Activated CD4-positive, CD25-positive, alpha-beta regulatory T cell treated with anti-CD3 and anti-CD28 coated beads, Interleukin-2, amount 50 U/mL, for 16 hours (primary cell): Measurements from ENCODE around the gene GNG10.
"Not testable (repeated sequence)": the region's sequence is repeated elsewhere in the genome, so short reads cannot be mapped to it uniquely, and the experiment has no call there.

Experiments used
- DNase-seq: peaks from one replicate; pipeline ENCODE4 v3.0.0-alpha.2; 2020; ENCODE audit warnings: low read depth, low spot score

GNG10 gene

DNA sequence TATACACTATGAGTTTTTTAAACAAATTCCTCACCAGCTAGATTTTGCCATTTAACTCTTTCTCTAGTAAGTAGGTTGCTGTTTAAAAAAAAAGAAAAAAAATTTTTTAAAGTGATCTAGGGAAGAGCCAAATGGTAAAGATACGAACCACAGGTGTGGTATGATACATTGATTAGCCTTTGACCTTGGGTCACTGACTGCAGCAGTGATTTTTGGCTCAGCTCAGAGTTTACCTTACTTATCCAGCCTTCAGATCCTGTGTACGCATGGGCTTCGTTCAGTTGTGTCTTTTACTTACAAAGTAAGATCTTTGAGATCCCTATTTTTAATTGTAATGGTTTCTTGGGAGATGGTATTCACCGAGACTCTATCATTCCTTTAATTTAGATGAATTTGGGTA lies 12.4 kb upstream of the GNG10 start:
- no peak for DNase-seq

DNA sequence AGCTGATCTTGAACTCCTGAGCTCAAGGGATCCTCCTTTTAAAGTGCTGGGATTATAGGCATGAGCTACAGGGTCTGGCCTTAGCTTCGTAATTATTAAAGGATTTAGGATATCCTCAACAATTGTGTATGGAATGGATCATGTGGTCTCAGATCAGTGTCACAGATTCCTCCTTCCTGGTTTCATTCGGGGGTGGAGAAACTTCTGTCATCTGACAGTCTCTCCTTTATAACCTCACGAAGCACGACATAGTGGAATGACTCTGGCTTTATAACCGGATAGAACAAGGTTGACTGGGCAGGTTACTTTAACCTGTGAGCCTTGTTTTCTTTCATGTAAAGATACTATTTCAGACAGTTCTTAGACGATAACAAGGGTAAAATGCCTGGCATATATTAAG lies 4.4 kb upstream of the GNG10 start:
- DNase-seq, result no peak

GRCh38 chr9:111658943-111659342 lies 2.5 kb upstream of the GNG10 start:
- no peak for DNase-seq

- no peak for DNase-seq
Measured at GRCh38 chr9:111659691-111660090, 1.7 kb upstream of the GNG10 start.

DNA sequence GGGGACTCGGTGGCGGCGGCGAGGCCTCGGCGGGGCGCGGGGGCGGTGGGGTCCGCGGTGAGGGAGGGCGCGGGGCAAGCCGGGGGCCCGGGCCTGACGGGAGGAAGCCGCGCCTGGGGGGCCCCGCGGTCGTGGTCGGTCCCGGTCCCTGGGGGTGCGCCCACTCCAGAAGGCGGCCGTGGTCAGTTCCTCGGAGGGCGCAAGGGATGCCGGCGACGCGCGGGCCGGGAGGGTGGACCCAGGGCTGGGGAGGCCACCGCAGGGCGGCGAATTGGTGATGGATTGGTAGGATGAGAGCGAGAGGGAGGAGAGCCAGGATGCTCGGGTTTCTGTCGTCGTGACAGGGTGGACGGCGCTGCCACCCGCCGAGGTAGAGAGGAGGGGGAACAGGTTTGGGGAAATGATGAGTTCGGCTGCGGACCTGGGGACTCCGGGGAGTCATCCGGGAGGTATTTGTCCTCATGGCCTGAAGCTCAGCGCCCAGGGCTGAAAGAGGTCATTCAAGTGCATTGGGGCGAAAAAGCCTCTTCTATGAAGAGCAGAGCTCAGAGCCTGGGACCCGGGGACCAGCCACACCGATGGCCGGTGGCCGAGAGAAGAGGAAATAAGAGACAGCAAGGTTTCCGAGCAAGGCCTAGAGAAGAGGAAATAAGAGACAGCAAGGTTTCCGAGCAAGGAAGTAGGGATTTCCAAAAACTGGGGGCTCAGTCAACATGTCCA lies 557 bp downstream of the GNG10 start:
- no peak for DNase-seq

- DNase-seq, result no peak
Measured at GRCh38 chr9:111662576-111663300, 1.3 kb downstream of the GNG10 start.

DNA sequence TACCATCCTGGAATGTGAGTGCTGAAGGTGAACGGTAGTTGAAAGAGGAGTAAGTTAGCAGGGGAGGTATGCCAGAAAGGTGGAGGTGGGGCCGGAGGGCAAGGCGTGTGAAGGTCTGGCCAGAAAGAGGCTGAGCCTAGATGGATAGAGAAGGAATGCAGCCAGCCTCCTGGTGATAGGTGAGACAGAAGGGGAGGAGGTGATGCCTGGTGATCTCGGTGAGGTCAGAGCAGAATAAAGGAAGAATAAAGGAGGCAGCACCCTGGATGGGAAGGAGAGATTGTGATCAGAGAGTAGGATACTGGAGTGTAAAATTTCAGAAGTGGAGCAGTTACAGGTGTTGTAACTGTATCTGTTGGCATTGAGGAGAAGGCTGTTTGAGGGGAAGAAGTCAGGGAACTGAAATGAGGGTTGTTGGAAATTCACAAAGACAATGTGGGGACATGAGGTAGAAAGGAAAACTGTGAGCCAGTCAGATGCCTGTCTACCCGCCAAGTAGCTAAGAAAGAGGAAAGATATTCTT lies 2.0 kb downstream of the GNG10 start:
- no peak for DNase-seq

- no peak for DNase-seq
Measured at GRCh38 chr9:111668026-111668573, 6.7 kb downstream of the GNG10 start.

GRCh38 chr9:111668601-111669000 lies 7.2 kb downstream of the GNG10 start:
- not testable (repeated sequence) for DNase-seq

DNA sequence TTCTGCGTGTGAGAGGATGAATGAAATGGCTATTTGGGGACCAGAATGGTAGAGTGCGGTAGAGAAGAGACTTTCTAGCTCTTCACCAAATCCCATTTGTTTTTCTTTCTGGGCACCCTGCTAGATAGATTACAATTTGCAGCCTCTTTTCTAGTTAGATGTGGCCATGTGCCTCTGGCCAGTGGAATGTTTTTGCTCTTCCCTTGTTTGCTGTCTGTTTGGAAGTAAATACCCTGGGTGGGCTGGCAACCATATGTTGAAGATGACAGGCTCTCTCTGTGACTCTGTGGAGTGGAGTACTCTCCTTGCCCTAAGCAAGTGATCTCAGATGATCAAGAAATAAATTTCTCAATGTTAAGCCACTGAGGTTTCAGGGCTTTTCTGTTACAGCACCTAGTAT lies 12.9 kb downstream of the GNG10 start:
- no peak for DNase-seq

- no peak for DNase-seq
Measured at GRCh38 chr9:111676116-111676515, 14.7 kb downstream of the GNG10 start.

DNA sequence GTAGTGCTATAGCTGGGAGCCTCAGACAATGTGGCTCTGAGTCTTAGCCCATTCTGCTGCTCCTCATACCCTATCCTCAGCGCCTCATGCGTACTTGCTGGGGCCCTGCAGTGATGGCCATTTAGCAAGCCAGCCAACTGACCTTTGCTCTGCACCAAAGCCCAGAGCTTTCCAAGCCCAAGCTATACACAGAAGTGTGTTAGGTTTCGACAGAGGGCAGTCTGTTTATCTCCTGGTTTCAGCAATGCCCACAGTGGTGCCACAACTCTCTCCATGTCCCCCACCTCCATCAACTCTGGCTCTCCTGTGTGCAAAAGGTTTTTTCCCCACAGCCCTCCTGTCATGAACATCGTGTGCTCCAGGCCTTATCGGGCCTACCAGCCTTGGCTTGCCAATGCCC lies 16.9 kb downstream of the GNG10 start:
- no peak for DNase-seq

GRCh38 chr9:111679199-111679598 lies 17.8 kb downstream of the GNG10 start:
- no peak for DNase-seq

GRCh38 chr9:111683392-111683791 lies 22.0 kb downstream of the GNG10 start:
- DNase-seq, result no peak

- DNase-seq, result no peak
Measured at GRCh38 chr9:111691672-111692329, 30.4 kb downstream of the GNG10 start.

GRCh38 chr9:111696796-111697195 lies 35.4 kb downstream of the GNG10 start:
- no peak for DNase-seq

DNA sequence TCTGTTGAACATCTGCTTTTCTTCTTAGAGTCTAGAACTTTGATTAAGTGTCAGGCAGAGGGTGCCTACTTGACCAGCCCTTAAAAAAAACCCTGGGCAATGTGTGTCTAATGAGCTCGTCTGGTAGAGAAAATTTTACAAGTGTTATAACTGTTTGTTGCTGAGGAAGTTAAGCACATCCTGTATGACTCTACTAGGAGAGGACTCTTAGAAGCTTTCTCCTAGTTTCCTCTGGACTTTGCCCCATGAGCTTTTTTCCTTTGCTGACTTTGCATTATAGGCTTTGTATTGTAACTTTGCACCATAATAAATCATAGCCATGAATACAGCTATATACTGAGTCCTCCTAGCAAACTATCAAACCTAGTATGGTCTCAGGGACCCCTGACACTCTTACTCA lies 39.4 kb downstream of the GNG10 start:
- no peak for DNase-seq

DNA sequence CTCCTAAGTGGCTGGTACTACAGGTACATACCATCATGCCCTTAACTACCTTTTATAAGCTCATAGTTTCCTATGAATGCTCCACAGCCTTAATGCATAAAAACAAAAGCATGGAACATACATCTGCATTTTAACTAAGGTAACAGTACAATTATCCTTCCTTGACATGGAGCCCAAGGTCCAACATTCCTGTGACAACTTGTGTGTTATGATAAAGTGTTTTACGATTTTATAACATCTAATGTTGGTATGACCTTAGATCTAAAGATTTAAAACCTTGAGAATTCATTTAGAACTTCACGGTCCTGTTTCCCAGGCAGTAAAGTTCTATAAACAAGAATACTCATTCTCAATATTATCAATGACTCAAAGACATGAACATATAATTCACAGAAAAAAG lies 43.1 kb downstream of the GNG10 start:
- no peak for DNase-seq

- no peak for DNase-seq
Measured at GRCh38 chr9:111711548-111711947, 50.1 kb downstream of the GNG10 start.

- no peak for DNase-seq
Measured at GRCh38 chr9:111712369-111712768, 51.0 kb downstream of the GNG10 start.

DNA sequence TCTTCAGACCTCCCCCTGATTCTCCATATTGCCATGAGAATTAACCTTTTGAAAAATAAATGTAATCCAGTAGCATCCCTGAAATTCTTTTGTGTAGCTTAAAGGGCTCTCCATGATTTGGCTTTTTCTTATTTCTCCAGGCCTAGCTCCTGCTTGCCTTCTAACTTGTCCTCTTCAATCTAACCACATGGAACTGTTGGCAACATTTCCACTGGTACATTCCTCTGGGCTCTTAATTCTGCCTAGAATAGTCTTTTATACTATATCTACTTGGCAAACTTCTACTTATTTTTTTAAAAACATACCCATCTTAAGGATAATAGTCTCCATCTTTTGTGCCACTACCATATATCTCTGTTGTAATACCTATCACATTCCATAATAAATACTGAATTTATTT lies 54.1 kb downstream of the GNG10 start:
- no peak for DNase-seq

- no peak for DNase-seq
Measured at GRCh38 chr9:111719541-111719940, 58.1 kb downstream of the GNG10 start.
